ENCODE results near the gene IL19. TPM values are rescaled to one million over a fixed set of nuclear protein-coding genes. Genes with fewer than 3 reads are reported as not detected.

Gene IL19
- not detected in 2 replicates for total RNA-seq

DNA sequence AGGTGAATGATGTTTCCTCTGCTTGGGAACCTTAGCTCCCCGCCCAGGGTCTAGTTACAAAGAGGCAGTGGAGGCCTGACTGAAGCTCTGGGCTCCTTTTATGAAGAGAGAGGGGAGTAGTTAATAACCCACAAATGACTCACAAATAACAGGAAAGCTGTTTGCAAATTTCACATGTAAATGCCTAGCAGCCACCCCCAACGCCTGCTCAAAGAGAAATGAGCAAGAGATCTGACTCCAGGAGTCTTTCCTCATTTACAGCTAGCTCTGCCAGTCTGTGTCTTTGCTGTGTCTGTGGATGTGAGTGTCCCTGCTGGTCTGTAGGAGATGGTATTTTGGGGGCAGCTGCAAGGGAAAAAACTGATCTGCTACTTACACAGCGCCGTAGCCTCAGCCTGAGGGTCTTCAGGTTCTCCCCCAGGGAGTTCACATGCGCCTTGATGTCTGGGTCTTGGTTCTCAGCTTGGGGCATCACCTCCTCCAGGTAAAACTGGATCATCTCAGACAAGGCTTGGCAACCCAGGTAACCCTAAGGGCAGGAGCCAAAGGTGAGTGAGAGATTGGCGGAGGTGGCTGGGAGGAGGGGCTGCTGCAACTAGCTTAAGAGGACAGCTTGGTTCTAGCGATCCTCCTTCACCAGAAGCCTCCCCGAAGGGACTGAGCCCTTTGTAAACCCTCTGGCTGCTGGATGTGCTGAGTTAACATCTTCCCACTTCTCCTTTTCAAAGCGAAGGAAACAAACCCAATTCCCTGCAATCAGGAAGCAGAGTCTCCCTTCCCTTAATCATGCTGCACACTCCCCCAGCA lies at the start of gene IL19:
Gene IL19 (plus strand): TSS at position 243 of the 807 bp plus-strand sequence. CDS start 65,890 bp downstream, outside the sequence.

DNA sequence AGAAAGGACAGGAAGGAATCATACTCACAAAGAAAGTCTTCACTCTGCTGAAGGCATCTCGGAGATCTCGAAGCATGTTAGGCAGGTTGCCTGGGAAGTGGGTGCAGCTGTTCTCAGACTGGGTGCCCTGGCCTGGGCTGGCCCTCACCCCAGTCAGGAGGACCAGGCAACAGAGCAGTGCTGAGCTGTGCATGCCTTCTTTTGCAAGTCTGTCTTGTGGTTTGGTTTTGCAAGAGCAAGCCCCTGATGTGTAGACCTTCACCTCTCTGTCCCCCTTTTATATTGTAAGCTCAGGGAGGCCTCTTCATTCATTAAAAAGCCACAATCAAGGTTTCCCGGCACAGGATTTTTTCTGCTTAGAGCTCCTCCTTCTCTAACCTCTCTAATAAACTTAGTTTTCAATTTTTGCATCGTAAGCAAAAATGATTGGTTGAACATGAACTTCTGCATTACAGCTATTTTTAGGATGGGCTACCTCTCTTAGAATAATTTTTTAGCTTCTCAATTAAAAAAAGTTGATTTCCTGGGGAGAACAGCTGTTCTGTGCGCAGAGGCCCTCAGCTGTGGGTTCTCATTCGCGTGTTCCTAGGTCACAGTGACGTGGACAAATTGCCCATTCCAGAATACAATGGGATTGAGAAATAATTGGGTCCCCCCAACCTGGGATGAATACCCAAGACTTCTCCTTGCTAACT lies 1.8 kb downstream of the IL19 start, which contains the start of gene IL10:
Gene IL10 (minus strand): TSS at position 252 of the 695 bp plus-strand sequence. CDS start 59 bp downstream, at position 193.

GRCh38 chr1:206864939-206865671 lies 94.5 kb downstream of the IL19 start, which contains the start of gene IL20:
Gene IL20, plus strand, starts transcription at chr1:206865623. Its CDS starts 230 bp downstream, at chr1:206865853.

Other genes starting within 250 kb of the IL19 start
- gene EIF2D, start 158.3 kb upstream of the IL19 start, total RNA-seq: 54.4 and 64.0 TPM in 2 replicates
- gene DYRK3, start 135.2 kb upstream of the IL19 start, total RNA-seq: 23.1 and 27.3 TPM in 2 replicates
- gene MAPKAPK2, start 85.9 kb upstream of the IL19 start, total RNA-seq: 50.3 and 53.9 TPM in 2 replicates
- not detected in 2 replicates for gene IL10, start 1.7 kb downstream of the IL19 start, total RNA-seq
- gene IL20, start 94.8 kb downstream of the IL19 start, total RNA-seq: not detected in 2 replicates
- 1.6 TPM in 1 of 2 replicates, not detected in the other for gene IL24, start 126.7 kb downstream of the IL19 start, total RNA-seq
- gene FCMR, start 151.2 kb downstream of the IL19 start, total RNA-seq: 1.2 TPM in 1 of 2 replicates, not detected in the other
- gene PIGR, start 175.7 kb downstream of the IL19 start, total RNA-seq: under 0.01 TPM in 1 of 2 replicates, not detected in the other
- not detected in 2 replicates for gene FCAMR, start 199.7 kb downstream of the IL19 start, total RNA-seq

Measured in myometrial cell (primary cell).